DOHH2 (cell line): Measurements from ENCODE around the gene UPF1.

Experiments used
- H3F3A ChIP-seq: fragments of 200-600 bp; sonication (generic), shearing (Covaris generic); 2 replicates; pipeline ENCODE4 v1.6.0; 2016; ENCODE audit warnings: antibody characterized with exemption, mild to moderate bottlenecking; ENCODE audit not compliant: control insufficient read depth, insufficient read depth
- H3K27ac ChIP-seq: fragments of 200-600 bp; sonication (generic); 2 replicates; pipeline ENCODE4 v1.5.1; 2014; ENCODE audit warnings: low read depth, mild to moderate bottlenecking, low read length, moderate library complexity
- H3K27me3 ChIP-seq: fragments of 200-600 bp; sonication (generic); 2 replicates; pipeline ENCODE4 v1.6.1; 2014; ENCODE audit warnings: mild to moderate bottlenecking, low read length, mixed read lengths; ENCODE audit not compliant: control insufficient read depth
- H3K36me3 ChIP-seq: fragments of 200-600 bp; sonication (generic); 2 replicates; pipeline ENCODE4 v1.6.1; 2014; ENCODE audit warnings: mild to moderate bottlenecking, low read length, moderate library complexity, mixed read lengths; ENCODE audit not compliant: control insufficient read depth
- H3K4me1 ChIP-seq: fragments of 200-600 bp; sonication (generic); 2 replicates; pipeline ENCODE4 v1.6.1; 2014; ENCODE audit warnings: mild to moderate bottlenecking, low read length, mixed read lengths; ENCODE audit not compliant: control insufficient read depth
- H3K4me2 ChIP-seq: fragments of 200-600 bp; sonication (generic); 2 replicates; pipeline ENCODE4 v1.6.0; 2014; ENCODE audit warnings: mild to moderate bottlenecking, low read length, moderate library complexity
- H3K4me3 ChIP-seq: fragments of 200-600 bp; sonication (generic); 2 replicates; pipeline ENCODE4 v1.5.1; 2014; ENCODE audit warnings: mild to moderate bottlenecking, low read length, mixed read lengths
- H3K79me2 ChIP-seq: fragments of 200-600 bp; sonication (generic); 2 replicates; pipeline ENCODE4 v1.6.1; 2014; ENCODE audit warnings: mild to moderate bottlenecking, low read length, mixed read lengths; ENCODE audit not compliant: control insufficient read depth
- H3K9me2 ChIP-seq: fragments of 200-600 bp; sonication (generic); replicated peaks from 2 replicates; pipeline ENCODE4 v1.6.1; 2014; ENCODE audit warnings: mild to moderate bottlenecking, low read length, mixed read lengths; ENCODE audit not compliant: control insufficient read depth
- H3K9me3 ChIP-seq: fragments of 200-600 bp; sonication (generic); 2 replicates; pipeline ENCODE4 v1.6.1; 2014; ENCODE audit warnings: antibody characterized with exemption, low read length, mixed read lengths; ENCODE audit not compliant: control insufficient read depth, insufficient read depth
- H4K20me1 ChIP-seq: fragments of 200-600 bp; sonication (generic); 2 replicates; pipeline ENCODE4 v1.6.0; 2014; ENCODE audit warnings: low read depth, mild to moderate bottlenecking, antibody characterized with exemption, low read length, moderate library complexity; ENCODE audit not compliant: control insufficient read depth, insufficient read depth
- EZH2phosphoT487 ChIP-seq: fragments of 200-600 bp; sonication (generic); IDR thresholded peaks from 2 replicates; pipeline ENCODE4 v1.6.1; 2017; ENCODE audit warnings: borderline replicate concordance, mild to moderate bottlenecking, antibody characterized with exemption, low read length, moderate library complexity, mixed read lengths
- TF ChIP-seq, protein P1 (sequence below): fragments of 200-600 bp; sonication (generic); IDR thresholded peaks from one replicate; pipeline ENCODE4 v1.5.1; 2014; ENCODE audit warnings: antibody characterized with exemption, mild to moderate bottlenecking, low read depth, low read length; ENCODE audit not compliant: poor library complexity, severe bottlenecking

UPF1 gene

DNA sequence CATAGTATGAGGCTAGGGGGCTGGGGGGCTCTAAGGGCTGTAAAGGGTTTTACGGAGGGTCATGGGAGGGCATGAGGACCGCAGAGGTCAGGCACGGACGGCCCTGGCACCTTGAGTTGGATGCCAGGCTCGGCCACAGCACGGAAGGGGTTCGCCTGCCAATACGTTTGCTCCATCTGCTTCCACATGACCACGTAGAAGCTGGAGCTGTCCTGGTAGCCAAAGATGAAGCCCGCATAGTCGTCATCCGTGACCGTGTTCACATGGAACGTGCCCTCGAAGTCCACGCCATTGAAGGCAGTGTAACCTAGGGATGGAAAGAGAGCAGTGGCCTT, 47.0 kb upstream of the UPF1 start:
- TF ChIP-seq, protein P1, sequence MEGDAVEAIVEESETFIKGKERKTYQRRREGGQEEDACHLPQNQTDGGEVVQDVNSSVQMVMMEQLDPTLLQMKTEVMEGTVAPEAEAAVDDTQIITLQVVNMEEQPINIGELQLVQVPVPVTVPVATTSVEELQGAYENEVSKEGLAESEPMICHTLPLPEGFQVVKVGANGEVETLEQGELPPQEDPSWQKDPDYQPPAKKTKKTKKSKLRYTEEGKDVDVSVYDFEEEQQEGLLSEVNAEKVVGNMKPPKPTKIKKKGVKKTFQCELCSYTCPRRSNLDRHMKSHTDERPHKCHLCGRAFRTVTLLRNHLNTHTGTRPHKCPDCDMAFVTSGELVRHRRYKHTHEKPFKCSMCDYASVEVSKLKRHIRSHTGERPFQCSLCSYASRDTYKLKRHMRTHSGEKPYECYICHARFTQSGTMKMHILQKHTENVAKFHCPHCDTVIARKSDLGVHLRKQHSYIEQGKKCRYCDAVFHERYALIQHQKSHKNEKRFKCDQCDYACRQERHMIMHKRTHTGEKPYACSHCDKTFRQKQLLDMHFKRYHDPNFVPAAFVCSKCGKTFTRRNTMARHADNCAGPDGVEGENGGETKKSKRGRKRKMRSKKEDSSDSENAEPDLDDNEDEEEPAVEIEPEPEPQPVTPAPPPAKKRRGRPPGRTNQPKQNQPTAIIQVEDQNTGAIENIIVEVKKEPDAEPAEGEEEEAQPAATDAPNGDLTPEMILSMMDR, result no peak
- no peak for TF ChIP-seq EZH2phosphoT487
- H3K36me3 ChIP-seq, result no peaks in the 10 kb centered on the region
- H3F3A ChIP-seq, result 0 out of 2 replicates have a peak, but pooled peaks cover 3% of the 10 kb centered on the region
- H3K9me2 ChIP-seq, result no peaks in the 10 kb centered on the region
- no peaks in the 10 kb centered on the region for H4K20me1 ChIP-seq
- peaks cover 11% of the 10 kb centered on the region for H3K27me3 ChIP-seq
- H3K9me3 ChIP-seq, result no peaks in the 10 kb centered on the region
- no peak overlapping the region for H3K4me2 ChIP-seq
- no peak overlapping the region for H3K27ac ChIP-seq
- peaks cover 10% of the 10 kb centered on the region for H3K4me1 ChIP-seq
- H3K4me3 ChIP-seq, result no peak overlapping the region
- no peaks in the 10 kb centered on the region for H3K79me2 ChIP-seq

DNA sequence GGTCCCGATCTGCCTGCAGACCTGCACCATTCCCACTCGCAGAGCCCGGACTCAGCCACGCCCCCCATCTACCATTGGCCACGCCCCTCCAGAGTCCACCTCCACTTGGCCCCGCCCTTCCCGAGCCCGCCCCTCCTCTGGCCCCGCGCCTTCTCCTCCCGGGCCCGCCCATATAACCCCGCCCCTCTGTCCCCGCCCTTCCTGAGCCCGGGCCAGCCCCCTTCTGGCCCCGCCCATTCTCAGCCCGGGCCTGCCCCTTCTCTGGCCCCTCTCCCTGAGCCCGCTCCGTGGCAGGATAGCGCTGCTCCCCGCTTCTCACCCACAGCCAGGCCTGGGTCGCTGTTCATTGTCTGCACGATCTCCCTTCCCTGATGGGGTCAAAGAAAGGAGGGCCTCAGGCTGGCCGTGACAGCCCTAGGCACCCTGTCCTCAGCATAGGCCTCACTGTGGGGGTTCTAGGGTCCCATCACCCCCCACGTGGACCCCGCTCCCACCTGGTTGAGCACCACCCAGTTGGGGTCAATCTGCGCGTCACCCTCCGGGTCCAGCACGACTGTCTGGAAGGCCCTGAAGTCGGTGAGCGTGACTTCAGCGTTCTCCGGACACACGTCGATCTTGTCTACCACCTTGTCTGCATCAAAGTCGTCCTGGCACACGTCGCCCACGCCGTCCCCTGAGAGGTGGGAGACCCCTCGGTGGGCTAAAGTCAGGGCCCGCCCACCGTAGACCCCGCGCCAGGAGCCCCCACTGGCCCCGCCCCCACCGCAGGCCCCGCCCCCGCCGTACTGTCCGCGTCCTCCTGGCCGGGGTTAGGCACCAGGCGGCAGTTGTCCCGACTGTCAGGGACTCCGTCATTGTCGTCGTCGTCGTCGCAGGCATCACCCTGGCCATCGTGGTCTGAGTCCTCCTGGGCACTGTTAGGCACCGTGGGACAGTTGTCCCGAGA, 46.3 kb upstream of the UPF1 start:
- Histone ChIP-seq H3K9me2 (no peaks in the 10 kb centered on the region), H3K27me3 (peaks cover 17% of the 10 kb centered on the region), H3K4me2 (peak overlapping the region; percentile 55), H3K4me3 (no peak overlapping the region), H3K27ac (no peak overlapping the region), H3K9me3 (no peaks in the 10 kb centered on the region), H3K4me1 (peaks cover 15% of the 10 kb centered on the region), H3F3A (0 out of 2 replicates have a peak, but pooled peaks cover 3% of the 10 kb centered on the region), H3K36me3 (no peaks in the 10 kb centered on the region), H3K79me2 (no peaks in the 10 kb centered on the region), H4K20me1 (no peaks in the 10 kb centered on the region)
- no peak for TF ChIP-seq EZH2phosphoT487
- TF ChIP-seq, protein P1, result no peak

DNA sequence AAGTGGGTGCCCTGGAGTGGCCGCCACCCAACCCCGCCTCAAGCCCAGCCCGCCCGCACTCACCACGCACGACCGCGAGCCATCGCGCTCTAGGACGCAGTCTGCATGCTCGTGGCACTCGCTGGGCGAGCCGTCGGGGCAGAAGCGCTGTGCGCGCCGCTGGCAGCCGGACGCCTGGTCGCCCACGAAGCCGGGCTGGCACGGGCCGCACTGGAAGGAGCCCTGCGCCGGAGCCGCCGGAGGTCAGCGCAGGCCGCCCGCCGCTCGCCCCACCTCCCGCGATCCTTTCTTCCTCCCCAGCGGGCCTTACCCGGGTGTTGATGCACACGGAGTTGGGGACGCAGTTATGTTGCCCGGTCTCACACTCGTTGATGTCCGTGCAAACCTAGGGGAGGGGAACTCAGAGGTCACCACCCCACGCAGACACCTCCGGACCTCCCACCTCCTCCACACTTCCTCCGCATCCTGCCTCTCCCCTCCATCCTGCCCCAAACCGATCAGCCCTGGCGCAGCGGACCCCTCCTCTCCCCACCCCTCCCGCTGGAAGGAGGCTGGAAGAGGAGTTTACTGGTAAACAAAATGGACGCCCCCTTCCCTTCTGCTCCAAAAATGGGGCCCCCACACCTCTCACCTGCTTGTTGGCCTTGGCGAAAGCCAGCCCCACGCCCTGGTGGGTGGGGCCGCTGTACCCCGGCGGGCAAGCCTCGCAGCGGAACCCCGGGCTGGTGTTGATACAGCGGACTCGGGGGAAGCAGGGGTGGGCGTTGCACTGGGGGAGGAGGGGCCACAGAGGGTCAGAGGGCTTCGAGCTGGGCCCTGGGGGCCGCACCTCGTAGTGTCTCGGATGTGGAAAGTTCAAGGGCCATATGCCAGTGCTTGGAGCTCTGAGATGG, 43.0 kb upstream of the UPF1 start:
- H3K4me1 ChIP-seq, result peaks cover 15% of the 10 kb centered on the region
- no peaks in the 10 kb centered on the region for H3K79me2 ChIP-seq
- no peak overlapping the region for H3K27ac ChIP-seq
- H3K9me3 ChIP-seq, result no peaks in the 10 kb centered on the region
- peaks cover 45% of the 10 kb centered on the region for H3K27me3 ChIP-seq
- no peak for TF ChIP-seq EZH2phosphoT487
- TF ChIP-seq, protein P1, result no peak
- H3K9me2 ChIP-seq, result no peaks in the 10 kb centered on the region
- no peaks in the 10 kb centered on the region for H3K36me3 ChIP-seq
- H4K20me1 ChIP-seq, result no peaks in the 10 kb centered on the region
- H3F3A ChIP-seq, result 0 out of 2 replicates have a peak, but pooled peaks cover 3% of the 10 kb centered on the region
- no peak overlapping the region for H3K4me2 ChIP-seq
- no peak overlapping the region for H3K4me3 ChIP-seq
